ENCODE data around the gene MEGF6.

The MEGF6 gene

GRCh38 chr1:3552751-3553150 is 58.6 kb downstream of the MEGF6 start:
- DNase-seq, result no peak

- DNase-seq, result no peak
Measured at GRCh38 chr1:3552176-3552575, 59.1 kb downstream of the MEGF6 start.

DNA sequence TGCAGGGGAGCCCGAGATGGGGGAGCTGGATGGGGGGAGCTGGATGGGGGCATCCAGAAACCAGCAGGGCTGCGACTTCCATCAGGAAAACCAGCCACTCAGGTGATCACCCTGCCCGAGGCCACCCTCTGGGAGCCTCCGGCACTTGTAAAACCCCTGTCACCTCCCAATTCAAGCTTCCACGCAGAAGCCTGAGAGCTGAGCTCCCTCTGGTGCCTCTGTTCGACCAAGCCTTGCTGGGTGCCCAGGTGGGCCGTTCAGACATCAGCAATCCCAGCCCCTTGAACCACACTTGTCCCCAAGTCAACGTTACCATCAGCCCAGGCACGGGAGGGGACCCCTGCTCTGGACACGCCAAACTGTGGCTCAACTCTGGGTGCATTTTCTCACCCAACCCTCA is 59.6 kb downstream of the MEGF6 start:
- DNase-seq, result no peak

GRCh38 chr1:3551290-3551678 is 60.0 kb downstream of the MEGF6 start:
- no peak for DNase-seq

DNA sequence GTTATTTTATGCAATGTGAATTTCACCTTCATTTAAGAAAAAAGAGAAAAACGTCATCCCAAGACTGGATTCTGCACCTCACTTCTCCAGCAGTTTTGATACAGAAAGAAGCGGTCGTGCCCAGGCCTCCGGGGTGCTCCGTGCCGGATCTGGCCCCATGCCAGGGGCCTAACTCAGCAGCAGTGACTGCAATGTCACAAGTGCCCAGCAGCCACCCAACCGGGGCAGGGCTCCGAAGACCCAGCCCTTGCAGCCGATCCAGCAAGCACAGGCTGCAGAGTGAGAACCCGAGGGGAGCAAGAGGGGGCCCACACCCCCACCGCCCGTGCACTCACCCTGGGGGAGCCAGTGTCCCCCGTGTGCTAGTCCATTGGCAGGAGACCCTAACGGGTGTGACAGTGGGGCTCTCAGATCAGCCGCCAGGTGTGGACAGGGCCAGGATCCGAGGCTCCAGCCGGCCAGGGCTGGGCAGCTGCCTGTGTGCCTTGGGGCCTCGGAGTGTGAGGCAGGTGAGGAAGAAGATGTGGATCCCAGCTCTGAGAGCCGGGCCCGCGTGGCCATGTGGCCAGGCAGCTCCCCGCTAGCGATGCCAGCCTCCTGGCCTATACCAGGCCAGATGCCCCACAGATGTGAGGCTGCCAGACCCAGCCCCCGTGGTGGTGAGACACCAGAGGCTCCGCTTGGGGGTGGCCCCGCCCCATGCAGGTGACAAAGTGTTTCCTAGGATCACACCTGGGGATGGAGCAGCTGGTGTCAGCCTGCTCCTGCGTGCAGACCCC is 60.6 kb downstream of the MEGF6 start:
- no peak for DNase-seq

DNA sequence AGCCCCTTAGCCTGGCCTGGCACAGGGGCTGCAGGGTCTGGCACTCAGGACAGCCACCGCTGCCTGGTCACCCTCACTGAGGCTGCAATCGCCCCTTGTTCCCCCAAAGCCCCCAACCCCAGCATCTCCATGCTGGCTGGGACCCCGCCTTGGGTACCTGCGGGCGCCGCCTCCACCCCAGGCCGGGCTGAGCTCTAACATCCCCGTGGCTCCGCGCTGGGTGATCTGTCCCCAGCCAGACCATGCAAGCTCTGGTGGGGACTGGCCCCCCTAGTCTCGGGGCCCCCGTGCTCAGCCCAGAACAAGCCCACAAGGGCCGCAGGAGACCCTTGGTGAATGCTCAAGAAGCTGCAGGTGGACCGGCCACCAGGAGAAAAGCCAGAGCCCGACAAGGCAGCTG is 62.4 kb downstream of the MEGF6 start:
- no peak for DNase-seq

- no peak for DNase-seq
Measured at GRCh38 chr1:3548156-3548893, 63.0 kb downstream of the MEGF6 start.

- no peak for DNase-seq
Measured at GRCh38 chr1:3547055-3548005, 64.0 kb downstream of the MEGF6 start.

DNA sequence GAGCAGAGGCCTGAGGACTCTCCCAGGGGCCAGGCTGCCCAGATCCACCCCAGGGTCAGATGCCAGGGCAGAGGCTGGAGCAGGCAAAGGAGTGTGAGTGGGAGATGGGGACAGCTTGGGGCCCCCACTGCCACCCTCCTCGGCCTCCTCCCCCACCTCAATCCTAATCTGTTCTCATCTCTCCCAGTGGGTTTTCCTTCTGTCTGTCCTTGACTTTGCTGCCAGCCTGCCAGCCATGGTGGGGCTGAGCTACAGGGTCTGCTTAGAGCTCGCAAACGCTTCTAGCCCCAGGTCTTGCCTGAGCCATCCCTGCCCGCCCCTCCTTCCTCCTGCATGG is 65.3 kb downstream of the MEGF6 start:
- DNase-seq, result no peak

DNA sequence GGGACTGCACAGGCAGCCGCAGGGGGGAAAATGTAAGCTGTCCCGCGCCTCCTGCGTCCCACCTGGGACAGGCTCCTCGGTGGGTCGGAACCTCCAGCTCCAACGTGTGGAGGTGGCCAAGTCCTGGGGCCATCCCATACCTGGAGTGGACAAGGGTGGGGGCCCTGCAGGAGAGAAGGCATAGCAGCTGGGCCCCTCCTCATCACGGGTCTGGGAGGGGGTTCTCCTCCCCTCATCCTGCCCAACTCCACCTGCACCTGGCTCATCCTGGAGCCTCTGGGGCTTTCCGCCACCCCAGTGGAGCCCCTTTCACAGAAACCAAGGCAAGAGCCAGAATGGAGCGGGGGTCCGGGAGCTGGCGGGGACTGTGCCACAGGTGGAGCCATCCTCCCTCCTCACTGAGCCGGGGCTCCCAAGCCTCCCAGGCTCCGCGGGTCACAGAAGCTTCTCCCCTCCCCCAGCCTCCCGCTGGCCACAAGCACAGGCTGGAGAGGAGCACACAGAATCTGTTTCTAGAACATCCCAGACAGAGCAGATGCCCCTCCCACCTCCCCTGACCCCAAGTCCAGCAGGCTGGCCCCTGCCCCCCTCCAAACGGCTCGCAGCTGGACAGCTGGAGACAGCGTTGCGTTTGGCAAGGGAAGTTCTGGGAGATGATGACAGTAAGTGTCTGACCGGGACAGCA is 65.8 kb downstream of the MEGF6 start:
- DNase-seq, result no peak

GRCh38 chr1:3544040-3544977 is 67.0 kb downstream of the MEGF6 start:
- no peak for DNase-seq

DNA sequence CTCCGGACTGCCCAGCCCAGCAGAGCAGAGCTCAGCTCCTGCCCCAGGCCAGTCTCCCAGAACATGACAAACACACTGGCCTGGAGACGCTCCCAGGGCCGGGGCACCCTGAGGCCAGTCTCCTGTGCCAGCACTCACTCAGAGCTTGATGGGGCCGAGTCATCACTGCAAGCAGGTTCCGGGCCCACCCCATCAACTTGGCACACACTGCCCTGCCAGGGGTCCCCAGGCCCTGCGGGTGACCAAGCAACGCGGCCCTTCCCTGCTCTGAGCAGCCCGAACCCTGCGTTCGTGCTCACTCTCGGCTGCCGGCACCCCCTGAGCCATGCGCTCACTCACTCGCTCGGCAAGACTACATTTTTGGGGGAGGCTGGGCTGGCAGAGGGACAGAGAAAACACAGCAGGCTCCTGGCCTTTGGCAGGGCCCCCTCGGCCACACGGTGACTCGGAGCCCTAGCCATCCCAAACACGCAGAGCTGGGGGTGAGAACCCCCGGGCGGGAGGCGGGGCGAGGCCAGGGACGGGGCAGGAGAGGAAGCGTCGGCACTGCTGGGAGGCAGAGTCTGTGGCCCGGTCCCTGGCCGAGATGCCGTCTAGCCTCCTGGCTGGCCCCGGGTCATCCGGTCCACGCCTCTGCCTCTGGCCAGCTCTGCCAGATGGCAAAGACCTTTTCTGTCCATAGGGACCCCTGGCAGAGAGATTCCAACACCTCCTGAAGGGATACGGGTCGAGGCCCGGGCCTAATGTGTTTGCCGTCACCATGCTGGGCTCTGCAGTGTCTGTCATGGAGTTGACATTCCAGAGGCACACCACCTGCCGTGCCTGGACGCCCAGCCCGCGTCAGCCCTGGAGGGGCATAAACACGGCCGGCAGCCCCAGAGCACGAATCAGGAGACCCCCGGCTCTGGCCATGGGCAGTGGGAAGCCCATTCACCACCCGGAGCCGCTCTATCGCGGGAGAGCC is 68.0 kb downstream of the MEGF6 start:
- no peak for DNase-seq

DNA sequence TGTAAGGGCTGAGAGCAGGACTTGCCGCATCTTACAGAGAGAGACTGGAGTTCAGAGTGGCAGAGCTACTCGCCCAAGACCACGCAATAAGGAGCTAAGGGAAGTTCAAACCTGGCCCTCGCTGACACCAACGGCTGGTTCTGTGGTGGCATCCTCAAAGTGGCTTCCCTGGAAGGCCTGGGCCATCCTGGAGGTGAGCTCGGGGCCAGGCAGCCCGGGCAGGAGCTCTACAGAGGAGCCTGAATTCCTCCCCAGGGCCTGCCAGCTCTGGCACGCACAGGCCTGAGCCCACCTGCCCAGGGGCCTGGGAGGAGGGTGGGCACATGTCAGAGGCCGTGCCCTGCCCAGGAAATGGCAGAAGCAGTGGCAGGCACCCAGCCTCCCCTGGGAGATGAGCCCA is 68.6 kb downstream of the MEGF6 start:
- no peak for DNase-seq

DNA sequence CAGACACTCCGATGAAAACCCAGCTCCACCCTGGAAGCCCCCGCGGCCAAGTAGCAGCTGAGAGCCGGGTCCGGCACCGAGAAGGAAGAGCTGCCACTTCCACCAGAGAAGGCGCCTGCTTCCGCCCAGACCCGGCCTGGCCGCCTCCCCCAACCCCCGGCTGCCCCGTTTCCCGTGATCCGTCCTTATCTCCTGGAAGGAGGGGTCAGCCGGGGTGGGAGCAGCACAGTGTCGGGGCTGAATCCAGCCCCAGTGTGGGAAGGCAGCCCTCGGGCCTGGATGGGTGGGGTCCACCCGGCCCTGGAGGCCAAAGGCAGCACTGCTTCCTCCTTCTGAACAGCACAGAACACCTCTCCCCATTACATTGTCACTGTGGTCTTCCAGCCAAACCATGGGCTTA is 69.4 kb downstream of the MEGF6 start:
- no peak for DNase-seq

GRCh38 chr1:3541465-3541864 is 69.8 kb downstream of the MEGF6 start:
- DNase-seq, result no peak

DNA sequence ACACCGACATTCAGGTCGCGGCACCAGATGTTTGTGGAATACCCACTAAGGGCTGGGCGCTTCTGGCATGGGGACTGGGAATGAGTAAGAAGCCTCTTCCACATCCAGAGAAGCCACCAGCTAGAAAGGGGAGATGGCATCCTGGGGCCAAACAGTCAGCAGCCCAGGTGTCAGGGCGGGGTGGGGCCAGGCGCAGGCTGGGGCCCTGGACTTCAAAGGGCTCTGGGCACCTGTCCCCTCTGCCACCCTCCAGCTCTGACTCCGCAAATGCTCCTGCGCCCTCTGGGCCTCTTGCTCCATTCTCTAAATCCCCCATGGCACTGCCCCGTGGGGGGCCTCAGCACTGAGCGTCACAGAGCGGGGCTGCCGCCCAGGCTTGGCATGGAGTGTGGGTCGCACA is 70.4 kb downstream of the MEGF6 start:
- no peak for DNase-seq

GRCh38 chr1:3539707-3540425 is 71.4 kb downstream of the MEGF6 start:
- no peak for DNase-seq

- no peak for DNase-seq
Measured at GRCh38 chr1:3537359-3537758, 73.9 kb downstream of the MEGF6 start.

DNA sequence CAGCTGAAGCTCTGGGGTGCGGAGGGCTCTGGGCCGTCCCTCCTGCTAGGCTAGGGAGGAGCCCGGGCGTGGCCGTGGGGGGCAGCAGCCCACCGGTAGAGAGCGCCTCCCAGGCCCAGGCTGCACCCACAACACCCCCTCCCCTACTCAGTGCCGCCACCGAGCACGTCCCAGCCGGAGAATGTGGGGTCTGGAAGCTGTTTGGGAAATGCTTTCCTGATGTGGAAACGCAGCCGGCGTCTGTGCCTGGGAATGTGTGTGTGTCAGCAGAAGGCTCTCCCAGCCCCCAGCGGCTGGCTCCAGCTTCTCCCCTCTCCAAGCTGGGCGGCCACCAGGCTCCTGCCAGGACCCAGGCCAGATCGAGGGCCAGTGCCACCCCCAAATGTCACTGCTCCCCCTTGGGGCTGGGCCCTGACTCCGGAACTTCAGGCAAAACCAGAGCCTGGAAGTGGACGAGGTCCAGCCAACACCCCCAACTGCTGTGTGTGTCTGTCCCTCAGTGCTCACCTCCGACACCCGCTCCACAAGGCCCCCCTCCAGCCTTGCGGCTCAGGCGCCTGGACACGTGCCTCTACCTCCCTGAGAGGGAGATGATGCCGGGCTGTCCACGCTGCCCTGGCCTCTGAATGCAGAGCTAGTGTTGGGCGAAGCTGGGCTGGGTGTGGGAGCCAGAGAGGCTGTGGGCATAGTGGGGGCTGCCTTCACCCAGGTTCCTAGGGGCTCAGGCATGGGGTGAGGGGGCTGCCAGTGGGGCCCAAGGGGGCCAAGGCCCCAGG is 74.7 kb downstream of the MEGF6 start:
- DNase-seq, result no peak
